ENCODE data around the gene PIGP.

GRCh38 chr21:37093977-37094376 is 21.1 kb upstream of the PIGP start:
- no peak for TF ChIP-seq POLR2A (IDR thresholded peaks at IDR 0.05; ENCODE audit: extremely low read depth, insufficient read length)
- TF ChIP-seq, protein P1, sequence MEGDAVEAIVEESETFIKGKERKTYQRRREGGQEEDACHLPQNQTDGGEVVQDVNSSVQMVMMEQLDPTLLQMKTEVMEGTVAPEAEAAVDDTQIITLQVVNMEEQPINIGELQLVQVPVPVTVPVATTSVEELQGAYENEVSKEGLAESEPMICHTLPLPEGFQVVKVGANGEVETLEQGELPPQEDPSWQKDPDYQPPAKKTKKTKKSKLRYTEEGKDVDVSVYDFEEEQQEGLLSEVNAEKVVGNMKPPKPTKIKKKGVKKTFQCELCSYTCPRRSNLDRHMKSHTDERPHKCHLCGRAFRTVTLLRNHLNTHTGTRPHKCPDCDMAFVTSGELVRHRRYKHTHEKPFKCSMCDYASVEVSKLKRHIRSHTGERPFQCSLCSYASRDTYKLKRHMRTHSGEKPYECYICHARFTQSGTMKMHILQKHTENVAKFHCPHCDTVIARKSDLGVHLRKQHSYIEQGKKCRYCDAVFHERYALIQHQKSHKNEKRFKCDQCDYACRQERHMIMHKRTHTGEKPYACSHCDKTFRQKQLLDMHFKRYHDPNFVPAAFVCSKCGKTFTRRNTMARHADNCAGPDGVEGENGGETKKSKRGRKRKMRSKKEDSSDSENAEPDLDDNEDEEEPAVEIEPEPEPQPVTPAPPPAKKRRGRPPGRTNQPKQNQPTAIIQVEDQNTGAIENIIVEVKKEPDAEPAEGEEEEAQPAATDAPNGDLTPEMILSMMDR (IDR thresholded peaks at IDR 0.05; ENCODE audit: low read depth, low read length) = no peak

Measured in NB4 (cell line).